ENCODE results near the gene SAE1.

- no peak for TF ChIP-seq CTCF (IDR thresholded peaks at IDR 0.05)
- no peak for TF ChIP-seq POLR2A (IDR thresholded peaks at IDR 0.05)
Observed at GRCh38 chr19:47120470-47121067, 10.1 kb upstream of the SAE1 start.
